Prostate gland (tissue), 2 donors: Measurements from ENCODE around the gene PCDHGB6.

Source experiments
- POLR2A ChIP-seq: fragments of 450-650 bp; IDR thresholded peaks from one replicate; pipeline ENCODE4 v1.6.1; 2016; ENCODE audit warnings: antibody characterized with exemption, mild to moderate bottlenecking
- POLR2AphosphoS5 ChIP-seq: sonication (generic); formaldehyde crosslinking; IDR thresholded peaks from one replicate; pipeline ENCODE4 v1.6.1; 2017; ENCODE audit warnings: antibody characterized with exemption
- TF ChIP-seq, protein P1 (sequence below), 4 experiments: fragments of 200-600 bp in 2 of 4; fragments of 450-650 bp in 2 of 4; sonication (generic) in 2 of 4; IDR thresholded peaks; 1 replicate in 3 of 4; 2 replicates in 1 of 4; pipeline ENCODE4 v1.5.1; 2016 to 2019; ENCODE audit warnings: antibody characterized with exemption in 4 of 4, mild to moderate bottlenecking in 2 of 4, moderate library complexity in 2 of 4

- TF ChIP-seq, protein P1, sequence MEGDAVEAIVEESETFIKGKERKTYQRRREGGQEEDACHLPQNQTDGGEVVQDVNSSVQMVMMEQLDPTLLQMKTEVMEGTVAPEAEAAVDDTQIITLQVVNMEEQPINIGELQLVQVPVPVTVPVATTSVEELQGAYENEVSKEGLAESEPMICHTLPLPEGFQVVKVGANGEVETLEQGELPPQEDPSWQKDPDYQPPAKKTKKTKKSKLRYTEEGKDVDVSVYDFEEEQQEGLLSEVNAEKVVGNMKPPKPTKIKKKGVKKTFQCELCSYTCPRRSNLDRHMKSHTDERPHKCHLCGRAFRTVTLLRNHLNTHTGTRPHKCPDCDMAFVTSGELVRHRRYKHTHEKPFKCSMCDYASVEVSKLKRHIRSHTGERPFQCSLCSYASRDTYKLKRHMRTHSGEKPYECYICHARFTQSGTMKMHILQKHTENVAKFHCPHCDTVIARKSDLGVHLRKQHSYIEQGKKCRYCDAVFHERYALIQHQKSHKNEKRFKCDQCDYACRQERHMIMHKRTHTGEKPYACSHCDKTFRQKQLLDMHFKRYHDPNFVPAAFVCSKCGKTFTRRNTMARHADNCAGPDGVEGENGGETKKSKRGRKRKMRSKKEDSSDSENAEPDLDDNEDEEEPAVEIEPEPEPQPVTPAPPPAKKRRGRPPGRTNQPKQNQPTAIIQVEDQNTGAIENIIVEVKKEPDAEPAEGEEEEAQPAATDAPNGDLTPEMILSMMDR (IDR thresholded peaks at IDR 0.05), result no peak
- no peak for TF ChIP-seq POLR2A
- no peak for TF ChIP-seq POLR2AphosphoS5
Measured at GRCh38 chr5:141398608-141399007, 9.2 kb upstream of the PCDHGB6 start.
